HG03342 (cell line): Measurements from ENCODE around the gene C5orf52.
"Not testable (repeated sequence)": the region's sequence is repeated elsewhere in the genome, so short reads cannot be mapped to it uniquely, and the experiment has no call there.

ENCODE experiments used
- ATAC-seq: cut with Tn5 transposase; IDR thresholded peaks from one replicate; pipeline ENCODE4 v1.9.1; 2021; ENCODE audit warnings: mild to moderate bottlenecking, moderate library complexity; ENCODE audit not compliant: unreplicated experiment

Gene C5orf52

DNA sequence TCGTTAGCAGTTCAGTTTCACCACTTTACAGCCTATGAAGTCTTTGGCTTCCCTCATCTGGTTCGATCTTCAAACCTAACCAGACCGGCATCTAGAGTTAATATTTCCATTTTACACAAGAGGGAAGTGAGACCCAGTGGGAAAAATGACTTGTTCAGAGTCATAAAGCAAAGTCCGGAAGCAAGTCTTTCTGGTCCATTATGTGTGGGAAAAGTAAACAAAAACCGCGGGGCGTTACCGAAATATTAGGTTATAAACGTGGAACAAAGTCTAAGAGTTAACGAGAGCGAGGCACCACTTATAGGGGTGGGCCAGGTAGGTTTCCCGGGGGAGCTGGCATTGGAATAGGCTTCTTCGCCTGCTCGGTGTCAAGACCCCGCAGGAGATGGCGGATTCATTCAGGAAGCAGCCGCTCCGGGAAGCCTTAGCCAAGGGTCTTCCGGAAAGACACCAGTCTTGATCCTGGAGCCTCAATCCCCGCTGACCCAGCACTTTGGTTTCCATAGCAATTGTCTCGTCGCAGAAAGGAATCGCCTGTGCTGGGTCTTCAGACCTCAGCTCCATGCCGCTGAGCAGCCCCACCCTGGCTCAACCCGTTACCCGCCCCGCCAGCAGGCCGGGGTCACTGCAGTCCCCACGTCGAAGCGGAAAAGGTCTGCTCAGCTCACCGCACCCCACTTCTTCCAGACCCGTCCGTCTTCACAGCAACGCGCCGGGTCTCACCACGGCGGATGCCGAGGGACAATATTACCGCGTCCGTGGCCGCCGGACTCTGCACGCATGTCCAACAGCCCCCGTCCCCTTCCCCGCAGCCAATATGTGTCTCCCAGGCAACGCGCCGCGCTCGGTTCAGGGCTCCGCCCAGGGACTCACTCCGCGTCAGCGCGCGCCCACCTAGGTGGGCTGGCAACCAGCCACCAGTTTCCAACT, at the start of gene C5orf52:
TSS of gene C5orf52 (plus strand) at position 872 of the 930 bp plus-strand sequence. CDS start 82 bp downstream, outside the sequence.
- ATAC-seq, result no peak

DNA sequence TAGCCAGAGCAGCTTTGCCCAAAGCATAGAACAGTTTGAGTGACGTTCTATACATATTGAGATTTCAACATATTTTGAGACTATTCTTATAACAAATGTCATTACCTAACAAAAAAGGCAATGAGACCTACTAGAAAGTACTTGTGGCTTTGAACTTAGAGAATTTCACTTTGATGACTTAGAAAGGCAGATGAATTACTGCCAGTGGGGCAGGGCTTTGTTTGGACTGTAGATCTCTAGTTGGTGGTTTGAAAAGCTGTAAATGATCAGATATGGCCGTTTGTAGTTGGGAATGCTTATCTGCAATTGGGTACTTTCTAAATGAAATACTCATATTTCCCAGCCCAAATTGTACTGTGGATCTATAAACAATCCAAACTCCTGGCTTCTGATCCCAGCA, 47.2 kb upstream of the C5orf52 start:
- ATAC-seq, result no peak

DNA sequence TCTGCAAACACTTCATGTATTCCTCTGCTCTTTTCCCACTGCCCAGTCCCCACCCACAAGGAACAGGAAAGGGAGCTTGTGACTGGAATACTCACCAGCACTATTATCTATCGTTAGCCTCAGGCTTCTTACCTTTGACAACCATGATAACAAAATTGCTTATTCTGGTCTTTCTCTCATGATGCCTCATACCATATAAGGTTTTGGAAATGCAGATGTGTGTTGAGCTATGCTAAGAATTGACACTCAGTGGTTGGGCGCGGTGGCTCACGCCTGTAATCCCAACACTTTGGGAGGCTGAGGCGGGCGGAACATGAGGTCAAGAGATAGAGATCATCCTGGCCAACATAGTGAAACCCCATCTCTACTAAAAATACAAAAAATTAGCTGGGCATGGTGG, 44.5 kb upstream of the C5orf52 start:
- ATAC-seq, result no peak

DNA sequence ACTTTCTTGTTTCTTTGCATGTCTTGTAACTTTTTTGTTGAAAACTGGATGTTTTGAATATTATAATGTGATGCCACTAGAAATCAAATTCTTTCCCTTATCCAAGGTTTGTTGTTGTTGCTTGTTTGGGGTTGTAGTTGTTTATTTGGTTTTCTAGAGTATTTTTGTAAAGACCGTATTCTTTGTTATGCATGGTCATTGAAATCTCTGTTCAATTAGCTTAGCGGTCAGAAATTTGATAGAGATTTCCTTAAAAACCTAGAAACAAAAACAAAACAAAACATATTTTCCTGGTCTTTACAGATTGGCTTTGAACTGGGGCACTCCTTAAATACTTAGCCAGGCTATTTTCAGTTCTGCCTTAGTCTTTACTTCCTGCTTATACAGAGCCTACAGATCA, 41.0 kb upstream of the C5orf52 start:
- no peak for ATAC-seq

DNA sequence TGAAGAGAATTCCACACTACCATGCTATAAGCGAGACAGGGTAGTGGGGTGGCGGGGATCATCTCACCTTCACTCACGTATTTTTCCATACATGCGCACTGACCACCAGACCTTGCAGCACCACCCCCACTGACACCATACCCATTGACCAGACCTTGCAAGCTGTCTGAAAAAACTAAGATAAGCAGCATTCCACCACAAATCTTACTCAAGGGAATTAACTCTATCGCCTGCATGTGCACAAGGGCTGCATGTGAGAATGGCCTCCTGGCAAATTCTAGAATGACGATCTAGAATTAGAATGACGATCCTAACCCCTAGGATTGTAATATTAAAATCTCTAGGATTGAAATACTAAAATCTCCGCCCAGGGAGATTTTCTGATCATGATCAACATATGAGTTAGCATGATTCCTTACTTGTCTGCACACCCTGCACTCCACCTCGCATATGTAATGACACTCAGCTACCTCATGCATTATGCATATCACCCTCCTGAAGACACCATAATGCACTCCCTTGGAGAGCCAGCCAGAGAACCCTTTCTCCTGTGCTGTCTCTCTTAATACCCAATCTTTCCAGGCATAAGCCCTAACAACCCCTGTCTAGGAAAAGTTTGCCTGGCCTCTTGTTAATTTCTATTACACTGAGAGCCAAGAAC, 30.8 kb upstream of the C5orf52 start:
- ATAC-seq, result no peak

DNA sequence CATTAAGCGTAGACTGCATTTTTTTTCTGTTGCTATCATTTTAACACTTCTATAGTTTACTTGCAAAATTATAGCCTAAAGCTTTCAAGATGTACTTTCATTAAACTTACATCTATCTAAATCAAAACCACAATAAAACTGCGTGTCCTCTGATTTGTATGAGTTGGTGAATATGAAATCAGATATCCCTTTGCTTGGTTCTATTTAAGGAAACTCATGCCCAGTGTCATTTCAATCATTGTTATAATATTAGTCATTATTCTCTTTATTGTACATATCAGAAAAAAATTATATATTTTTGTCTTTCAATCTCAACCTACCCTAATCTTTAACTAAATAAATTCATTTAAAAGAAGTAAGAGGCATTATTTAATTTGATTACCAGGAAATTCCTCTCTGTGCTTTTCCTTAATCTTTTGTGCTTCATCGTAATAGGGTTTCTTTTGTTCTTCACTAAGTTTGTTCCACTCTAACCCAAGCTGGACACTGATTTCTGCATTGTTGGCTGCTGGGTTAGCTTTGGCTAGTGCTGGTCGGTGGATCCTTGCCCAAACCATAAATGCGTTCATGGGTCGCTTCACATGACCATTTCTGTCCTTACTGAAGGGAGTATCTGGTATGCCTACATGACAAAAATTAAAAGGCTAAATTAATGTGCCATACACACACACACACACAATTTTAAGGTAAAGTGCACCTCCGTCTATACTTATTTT, 22.9 kb upstream of the C5orf52 start:
- ATAC-seq, result no peak

DNA sequence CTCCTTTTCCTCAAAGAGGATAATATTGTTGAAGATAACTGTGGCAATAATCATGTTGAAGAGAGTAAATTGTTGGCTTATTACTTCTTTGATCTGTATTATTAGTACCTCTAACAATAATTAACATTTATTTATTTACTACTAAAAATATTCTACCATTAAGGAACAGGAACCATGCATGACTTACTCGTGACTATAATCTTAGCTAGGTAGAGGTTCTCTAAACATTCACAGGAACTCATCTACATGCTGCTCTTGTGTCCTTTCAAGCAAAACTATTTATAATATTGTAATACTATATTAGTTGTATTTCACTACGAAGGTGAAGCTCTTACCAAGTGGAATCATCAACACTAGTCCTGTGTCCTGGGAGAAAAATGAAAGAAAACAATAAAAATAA, 22.2 kb upstream of the C5orf52 start:
- no peak for ATAC-seq

DNA sequence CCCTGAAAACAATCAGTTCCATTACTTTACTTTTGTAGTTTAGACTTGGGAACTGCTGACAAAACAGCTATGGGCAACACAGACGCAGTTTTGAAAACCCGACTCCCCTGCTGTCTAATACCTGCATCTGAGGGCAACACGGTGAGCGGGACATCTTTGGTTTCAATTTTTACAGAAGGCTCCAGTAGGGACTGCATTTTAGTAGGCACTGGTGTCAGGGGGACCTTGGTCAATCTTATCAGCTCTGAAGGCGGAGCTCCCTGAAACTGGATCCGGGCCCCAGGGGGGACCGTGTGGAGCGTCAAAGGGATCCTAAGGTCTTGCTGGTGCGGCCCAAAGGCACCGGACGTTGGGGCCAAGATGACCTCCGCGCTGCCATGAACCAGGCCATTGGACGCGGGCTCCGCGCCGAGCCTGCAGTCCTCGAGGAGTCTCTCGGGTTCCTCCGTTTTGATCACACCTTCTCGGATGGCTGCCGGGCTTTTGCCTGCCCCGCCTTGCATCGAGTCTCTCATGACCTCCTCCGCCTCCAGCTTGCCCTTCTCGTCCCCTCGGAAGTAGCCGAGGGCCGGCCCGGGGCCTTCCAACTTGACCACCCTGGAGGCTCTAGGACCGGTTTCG, 20.2 kb upstream of the C5orf52 start:
- ATAC-seq, result no peak

DNA sequence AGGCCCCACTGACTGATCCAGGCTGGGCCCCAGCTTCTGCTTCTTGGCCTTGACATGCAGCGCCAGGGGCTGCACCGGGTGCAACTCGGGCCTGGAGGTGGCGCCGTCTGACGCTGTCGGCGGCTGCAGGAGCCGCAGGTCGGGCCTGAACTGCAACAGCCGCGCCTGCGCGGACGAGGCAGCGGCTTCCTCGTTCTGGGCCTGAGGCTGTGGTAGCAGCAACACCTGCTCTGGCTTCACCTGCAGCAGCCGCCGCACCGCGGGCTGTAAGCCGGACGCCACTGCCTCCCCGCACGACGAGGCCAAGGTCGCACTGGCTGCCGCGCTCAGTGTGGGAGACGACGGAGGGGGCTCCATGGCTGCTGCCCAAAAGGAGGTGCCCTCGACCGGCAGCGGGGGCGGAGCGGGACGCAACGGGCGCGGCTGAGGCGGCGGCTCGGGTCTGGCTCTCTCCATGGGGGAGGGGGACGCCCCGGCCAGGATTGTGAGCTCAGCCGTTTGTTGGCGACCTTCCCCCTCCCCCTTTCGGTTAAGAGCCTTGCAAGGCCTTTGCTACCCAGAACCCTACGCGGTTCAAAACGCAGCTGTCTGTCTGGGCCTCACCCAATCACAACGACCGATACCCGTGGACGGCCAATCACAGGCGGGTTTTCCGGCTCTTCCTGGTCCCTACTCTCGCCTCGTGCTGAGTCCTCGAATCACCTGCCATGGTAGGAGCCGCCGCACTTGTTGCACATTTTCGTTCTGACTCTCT, 19.5 kb upstream of the C5orf52 start:
- ATAC-seq, result peak; percentile 88

DNA sequence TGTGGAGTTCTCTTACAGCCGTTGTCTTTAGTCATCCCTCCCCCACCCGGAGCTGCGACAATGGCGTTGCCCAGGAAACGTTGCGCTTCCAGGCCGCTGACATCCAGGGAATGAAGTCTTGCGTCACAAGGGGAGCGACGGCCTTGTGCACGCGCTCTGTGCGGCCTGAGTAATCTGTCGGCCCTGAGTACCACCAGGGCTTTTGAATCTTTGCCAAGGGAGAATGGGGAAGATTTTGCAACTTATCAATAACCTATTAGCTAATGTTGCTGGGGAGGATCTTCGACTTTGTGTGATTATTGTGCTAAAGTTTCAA, 19.0 kb upstream of the C5orf52 start, which contains the start of gene SOX30:
TSS of gene SOX30 (minus strand) at position 62 of the 316 bp plus-strand sequence. CDS start 360 bp downstream, outside the sequence.
- ATAC-seq, result no peak

DNA sequence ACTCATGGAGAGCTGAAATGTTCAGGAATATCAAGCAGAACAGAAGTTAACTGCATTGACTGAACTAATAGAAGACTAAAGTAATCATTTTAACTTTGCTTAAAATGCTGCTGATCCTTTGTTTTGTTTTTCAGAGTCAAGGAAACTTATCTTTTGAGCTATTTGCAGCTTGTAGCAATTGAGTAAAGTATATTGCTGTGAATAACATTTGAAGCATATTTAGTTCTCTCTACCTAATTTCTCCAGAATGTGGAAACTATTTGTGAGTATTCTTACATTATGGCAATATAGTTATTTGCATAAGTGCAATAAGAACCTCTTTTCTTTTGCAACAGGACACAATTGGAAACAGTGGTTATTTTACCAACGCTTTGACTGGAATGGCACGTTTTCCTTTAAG, 13.8 kb upstream of the C5orf52 start:
- no peak for ATAC-seq

DNA sequence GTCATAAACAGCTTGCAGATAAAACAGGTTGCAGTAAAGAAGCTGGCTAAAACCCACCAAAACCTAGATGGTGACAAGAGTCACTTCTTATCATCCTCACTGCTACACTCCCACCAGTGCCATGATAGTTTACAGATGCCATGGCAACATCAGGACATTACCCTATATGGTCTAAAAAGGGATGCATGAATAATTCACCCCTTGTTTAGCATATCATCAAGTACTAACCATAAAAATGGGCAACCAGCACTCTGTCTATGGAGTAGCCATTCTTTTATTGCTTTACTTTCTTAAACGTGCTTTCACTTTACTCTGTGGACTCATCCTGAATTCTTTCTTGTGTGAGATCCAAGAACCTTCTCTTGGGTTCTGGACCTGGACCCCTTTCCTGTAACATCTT, 12.4 kb upstream of the C5orf52 start:
- no peak for ATAC-seq

DNA sequence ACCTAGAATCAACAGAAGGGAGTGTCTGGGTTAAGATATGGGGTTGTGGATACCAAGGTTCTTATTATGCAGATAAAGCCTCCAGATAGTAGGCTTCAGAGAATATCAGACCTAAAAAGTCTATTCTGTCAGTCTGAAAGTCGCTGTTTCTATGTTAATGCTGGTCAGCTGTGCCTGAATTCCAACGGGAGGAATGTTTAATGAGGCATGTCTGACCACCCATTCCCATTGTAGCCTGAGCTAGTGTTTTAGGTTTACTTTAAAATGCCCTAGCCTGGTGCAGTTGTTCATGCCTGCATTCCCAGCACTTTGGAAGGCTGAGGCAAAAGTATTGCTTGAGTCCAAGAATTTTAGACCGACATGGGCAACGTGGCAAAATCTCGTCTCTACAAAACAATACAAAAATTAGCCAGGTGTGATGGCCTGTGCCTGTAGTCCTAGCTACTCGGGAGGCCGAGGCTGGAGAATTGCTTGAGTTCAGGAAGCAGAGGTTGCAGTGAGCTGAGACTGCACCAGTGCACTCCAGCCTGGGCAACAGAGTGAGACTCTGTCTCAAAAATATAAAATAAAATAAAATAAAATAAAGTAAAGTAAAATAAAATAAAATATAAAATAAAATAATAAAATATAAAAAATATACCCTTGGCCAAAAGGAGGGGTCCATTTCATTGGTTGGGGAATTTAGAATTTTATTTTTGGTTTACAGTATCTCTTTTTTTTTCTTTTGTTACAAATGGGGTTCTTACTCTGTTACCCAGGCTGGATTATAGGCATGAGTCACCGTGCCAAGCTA, 11.3 kb upstream of the C5orf52 start:
- no peak for ATAC-seq

DNA sequence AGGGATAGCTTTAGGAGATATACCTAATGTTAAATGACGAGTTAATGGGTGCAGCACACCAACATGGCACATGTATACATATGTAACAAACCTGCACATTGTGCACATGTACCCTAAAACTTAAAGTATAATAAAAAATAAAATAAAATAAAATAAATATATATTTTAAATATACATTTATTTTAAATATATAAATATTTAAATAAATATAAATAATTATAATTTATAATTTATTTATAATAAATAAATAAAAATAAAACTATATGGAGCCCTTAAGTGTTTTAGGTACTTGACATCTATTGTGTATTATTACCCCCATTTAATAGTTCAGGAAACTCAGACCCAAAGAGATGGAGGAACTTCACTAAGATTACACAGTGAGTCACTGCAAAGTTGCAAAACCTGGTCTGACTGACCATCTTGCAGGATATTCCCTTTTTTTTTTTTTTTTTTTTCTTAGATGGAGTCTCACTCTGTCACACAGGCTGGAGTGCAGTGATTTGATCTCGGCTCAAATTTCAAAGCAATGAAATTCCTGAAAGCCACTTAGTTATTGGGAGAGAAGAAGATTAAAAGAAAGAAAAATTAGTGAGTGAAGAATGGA, 5.8 kb upstream of the C5orf52 start:
- no peak for ATAC-seq

DNA sequence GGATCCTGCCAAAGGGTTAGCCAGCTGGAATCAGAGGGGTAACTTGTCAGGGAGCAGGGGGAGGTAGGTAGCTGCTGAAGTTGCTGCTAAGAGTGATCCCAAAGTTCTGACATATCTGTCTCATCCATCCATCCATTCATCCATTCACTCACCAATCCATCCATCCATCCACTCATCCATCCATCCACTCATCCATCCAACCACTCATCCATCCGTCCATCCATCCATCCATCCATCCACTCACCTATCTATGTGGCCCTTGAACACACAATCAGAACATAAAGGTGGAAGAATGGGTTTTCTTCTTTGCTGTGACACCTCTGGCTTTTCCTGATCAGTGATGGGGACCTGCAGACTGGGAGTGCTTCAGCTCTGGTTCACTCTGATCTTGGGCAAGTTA, 3.0 kb upstream of the C5orf52 start:
- ATAC-seq, result no peak

DNA sequence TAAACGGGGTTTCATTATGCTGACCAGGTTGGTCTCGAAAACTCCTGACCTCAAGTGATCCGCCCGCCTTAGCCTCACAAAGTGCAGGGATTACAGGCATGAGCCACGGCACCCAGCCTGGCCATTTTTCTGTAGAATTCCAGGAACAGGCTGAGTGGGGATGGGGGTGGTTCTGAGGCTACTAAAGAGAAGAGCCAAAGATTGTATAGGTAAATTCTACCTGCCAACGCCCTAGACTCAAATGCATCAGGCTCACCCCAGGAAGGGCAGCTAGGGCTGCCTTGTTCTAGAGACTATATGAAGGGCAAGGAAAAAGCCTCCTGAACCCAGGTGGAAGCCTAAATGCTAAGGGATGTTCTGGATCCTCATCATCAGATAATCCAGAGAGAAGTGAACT, 1.6 kb upstream of the C5orf52 start:
- no peak for ATAC-seq

DNA sequence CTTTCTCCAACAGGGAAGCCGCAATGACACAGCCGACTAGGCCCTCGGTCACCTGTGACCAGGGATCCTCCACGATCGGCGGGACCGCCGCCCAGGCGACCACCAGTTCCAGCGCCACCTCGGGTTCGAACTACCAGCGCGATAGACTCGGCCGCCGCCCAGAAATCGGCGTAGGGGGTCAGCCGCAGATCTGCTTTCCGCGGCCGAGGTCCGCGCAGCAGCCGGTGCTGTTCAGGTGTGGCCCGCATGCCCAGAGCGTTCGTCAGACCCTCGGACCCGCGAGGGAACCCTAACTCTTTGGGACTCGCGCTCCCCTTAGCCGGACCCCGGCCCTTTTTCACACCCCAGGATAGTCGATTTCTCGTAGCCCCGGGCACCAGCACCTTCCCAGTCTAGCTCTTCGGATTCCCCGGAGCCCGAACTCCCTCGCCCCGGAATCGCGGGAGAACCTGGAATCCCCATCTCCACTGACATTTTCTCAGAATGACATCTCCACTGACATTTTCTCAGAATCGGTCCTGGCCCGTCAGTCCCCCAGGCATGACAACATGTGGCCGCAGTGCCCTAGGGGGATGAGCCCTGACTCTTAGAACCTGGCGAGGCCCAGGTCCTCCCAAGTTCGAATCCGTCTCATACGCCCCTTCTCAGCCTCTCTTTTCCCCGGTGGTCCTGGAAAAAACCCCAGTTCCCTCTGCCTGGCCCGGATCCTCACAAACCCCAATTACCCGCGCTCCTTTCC, 428 bp downstream of the C5orf52 start:
- no peak for ATAC-seq

DNA sequence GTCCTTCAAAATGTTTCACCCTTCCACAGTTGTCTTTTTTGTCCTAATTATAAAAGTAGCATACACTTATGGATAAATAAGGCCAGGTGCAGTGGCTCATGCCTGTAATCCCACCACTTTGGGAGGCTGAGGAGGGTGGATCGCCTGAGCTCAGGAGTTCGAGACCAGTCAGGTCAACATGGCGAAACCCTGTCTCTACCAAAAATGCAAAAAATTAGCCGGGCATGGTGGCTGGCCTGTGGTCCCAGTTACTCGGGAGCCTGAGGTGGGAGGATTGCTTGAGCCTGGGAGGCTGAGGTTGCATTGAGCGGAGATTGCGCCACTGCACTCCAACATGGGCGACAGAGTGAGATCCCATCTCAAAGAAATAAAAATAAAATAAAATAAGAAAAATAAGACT, 1.6 kb downstream of the C5orf52 start:
- no peak for ATAC-seq

DNA sequence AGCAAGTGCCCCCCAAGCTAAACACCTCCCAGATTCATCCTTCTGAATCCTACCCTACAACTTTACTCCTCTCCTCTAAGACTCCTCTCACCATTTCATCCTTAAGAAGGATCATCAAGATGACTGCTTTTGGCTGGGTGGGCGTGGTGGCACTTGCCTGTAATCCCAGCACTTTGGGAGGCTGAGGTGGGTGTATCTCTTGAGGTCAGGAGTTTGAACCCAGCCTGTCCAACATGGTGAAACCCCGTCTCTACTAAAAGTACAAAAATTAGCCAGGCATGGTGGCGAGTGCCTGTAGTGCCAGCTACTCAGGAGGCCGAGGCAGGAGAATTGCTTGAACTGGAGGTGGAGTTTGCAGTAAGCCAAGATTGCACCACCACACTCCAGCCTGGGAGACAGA, 3.0 kb downstream of the C5orf52 start:
- not testable (repeated sequence) for ATAC-seq
